HG02642 (cell line): Measurements from ENCODE around the gene F7.

Experiments
- ATAC-seq: cut with Tn5 transposase; IDR thresholded peaks from one replicate; pipeline ENCODE4 v1.9.1; 2021; ENCODE audit warnings: mild to moderate bottlenecking; ENCODE audit not compliant: unreplicated experiment, poor library complexity

The F7 gene

GRCh38 chr13:113129921-113130750 is 24.5 kb downstream of the F7 start:
- ATAC-seq, result no peak

GRCh38 chr13:113135281-113135760 is 29.7 kb downstream of the F7 start:
- ATAC-seq, result no peak

DNA sequence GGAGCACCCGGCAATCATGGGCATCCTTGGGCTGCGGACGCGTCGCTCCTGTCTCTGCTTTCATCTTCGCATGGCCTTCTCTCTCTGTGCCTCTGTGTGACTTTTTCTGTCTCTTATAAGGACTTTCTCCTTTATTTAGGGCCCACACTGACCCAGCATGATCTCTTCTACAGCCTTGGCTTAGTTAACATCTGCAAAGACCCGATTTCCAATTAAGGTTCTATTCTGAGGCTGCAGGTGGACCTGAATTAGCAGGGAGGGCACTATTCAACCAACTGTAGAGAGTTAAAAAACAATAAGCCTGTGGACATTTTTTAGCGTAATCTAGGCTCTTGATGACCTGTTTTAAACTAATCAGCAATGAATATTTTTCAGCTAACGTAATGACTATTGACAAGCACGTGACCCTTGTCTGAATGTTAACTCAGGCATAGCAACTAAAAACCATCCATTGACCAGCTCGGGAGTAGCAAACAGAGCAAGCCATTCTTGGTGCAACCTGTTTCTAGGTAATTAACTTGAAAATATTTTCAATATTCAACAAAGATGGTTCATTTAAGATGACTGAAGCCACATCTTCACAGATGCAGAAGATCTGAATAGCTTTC is 32.2 kb downstream of the F7 start:
- ATAC-seq, result no peak

GRCh38 chr13:113138792-113139551 is 33.4 kb downstream of the F7 start:
- ATAC-seq, result no peak

DNA sequence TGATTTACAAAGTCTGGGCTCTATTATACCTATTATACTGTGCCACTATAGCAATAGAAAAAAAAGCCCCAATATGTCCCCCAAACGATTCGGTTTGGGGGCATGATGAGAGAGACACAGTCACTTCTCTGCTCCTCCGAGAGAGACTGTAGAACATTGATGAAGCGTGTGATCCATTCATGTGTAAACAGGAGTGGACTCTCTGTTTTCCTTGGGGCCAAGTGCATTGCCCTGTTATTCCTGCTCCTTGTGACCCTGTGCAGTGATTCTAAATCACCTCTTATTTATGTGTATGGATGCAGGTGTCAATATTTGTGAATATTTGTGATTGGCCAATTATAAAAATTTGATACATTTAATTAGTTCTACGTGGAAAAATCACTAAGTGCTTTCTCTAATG is 34.0 kb downstream of the F7 start:
- no peak for ATAC-seq

GRCh38 chr13:113140677-113141600 is 35.3 kb downstream of the F7 start:
- no peak for ATAC-seq

- ATAC-seq, result no peak
Observed at GRCh38 chr13:113141601-113141970, 36.0 kb downstream of the F7 start.

GRCh38 chr13:113142876-113143275 is 37.3 kb downstream of the F7 start:
- no peak for ATAC-seq

- ATAC-seq, result no peak
Observed at GRCh38 chr13:113143466-113144254, 38.1 kb downstream of the F7 start.

GRCh38 chr13:113144255-113144629 is 38.7 kb downstream of the F7 start:
- ATAC-seq, result no peak

DNA sequence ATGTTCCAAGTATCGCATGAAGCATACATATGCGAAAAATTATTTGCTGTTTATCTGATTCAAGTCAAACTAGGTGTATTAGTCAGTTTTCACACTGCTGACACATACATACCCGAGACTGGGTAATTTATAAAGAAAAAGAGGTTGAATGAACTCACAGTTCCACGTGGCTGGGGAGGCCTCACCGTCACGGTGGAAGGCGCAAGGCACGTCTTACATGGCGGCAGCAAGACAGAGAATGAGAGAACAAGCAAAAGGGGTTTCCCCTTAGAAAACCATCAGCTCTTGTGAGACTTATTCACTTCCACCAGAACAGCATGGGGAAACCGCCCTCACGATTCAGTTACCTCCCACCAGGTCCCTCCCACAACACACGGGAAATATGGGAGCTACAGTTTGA is 39.9 kb downstream of the F7 start:
- no peak for ATAC-seq

GRCh38 chr13:113145911-113146598 is 40.5 kb downstream of the F7 start:
- ATAC-seq, result no peak

DNA sequence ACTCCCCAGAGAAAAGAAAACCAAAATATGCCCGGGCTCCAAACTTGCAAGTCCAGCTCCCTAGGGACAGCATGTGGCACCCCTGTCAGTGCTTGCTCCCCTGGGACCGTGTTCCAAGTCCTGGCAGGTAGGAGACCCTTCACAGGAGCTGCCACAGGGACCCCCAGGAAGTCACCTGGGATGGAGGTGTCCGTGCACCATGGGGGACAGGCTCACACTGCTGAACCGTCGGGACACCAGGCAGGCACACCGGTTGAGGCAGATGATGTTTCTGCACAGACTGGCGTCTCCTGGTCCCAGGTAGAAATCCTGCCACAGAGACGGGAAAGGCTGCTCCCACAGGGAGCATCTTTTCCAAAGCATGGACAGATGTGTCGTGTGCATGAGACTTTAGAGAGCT is 41.2 kb downstream of the F7 start:
- no peak for ATAC-seq

DNA sequence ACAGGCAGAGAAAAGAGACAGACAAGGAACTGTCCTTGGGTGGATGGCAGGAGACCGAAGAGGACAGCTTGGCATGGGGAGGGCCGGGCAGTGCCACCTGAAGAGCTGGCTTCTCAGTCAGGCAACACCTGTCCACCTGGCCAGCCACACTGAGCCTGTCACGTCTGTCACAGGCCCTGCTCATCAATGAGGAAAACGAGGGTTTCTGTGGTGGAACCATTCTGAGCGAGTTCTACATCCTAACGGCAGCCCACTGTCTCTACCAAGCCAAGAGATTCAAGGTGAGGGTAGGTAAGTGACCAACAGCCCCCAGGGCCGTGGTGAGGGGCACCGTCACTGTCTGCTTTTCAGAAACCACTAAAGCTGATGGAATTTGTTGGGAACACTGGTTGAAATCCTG is 41.6 kb downstream of the F7 start:
- ATAC-seq, result no peak

DNA sequence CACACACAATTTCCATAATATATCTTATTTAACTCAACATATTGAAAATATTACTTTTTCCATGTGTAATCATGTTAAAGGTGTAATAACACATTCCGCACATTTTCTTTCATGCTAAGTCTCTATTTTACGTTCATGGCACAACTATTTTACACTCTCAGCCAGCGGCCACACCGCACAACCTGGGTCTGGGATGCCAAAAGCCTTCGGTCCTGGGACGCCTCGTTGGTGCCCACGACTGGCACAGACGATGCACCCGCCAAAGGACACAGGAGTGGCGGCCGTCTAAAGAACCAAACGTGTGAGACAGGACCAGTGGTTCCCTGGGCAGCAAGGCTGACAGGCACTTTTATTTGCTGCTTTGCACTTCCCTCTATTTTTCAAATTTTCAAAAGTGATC is 42.8 kb downstream of the F7 start:
- ATAC-seq, result no peak

DNA sequence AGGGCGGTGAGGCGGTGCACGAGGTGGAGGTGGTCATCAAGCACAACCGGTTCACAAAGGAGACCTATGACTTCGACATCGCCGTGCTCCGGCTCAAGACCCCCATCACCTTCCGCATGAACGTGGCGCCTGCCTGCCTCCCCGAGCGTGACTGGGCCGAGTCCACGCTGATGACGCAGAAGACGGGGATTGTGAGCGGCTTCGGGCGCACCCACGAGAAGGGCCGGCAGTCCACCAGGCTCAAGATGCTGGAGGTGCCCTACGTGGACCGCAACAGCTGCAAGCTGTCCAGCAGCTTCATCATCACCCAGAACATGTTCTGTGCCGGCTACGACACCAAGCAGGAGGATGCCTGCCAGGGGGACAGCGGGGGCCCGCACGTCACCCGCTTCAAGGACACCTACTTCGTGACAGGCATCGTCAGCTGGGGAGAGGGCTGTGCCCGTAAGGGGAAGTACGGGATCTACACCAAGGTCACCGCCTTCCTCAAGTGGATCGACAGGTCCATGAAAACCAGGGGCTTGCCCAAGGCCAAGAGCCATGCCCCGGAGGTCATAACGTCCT is 43.4 kb downstream of the F7 start:
- ATAC-seq, result no peak

DNA sequence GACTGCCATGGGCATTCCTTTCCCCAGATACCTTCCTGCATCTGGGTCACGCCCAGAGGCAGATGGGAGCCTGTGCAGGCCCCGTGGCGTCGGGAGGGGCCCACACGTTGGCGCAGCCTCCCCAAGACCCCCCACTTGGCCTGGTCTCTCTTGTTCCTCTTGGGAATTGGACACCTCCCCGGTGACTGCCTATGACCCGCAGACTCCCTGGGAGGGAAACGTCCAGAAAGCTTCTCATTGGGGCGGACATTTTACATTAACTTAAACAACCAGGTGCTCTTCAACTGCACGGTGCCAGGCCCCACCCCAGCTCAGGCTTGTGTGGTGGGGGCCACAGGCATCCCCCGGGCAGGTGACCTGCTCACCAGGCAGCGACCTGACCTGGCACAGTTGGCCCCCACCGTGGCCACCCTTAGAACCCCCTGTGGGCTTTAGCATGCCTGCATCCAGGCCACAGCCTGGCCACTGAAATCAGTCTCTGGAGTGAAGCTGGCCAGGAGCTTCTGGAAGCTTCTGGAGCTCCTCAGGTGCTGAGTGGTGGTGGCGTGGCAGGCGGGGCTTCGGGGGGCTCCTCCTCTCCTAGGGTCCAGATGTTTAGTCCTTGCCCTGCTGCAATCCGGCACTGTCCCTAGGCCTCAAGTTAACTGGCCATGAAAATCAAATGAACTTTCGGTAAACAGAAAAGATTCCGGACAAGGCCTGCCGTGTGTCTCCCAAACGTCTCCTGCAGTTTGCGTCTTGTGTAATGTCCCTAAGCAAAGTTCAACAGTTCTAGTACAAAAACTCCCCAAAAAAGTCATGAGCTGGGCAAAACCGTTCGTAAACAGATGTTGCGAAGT is 44.3 kb downstream of the F7 start:
- ATAC-seq, result no peak
